Activated CD8-positive, alpha-beta memory T cell treated with anti-CD3 and anti-CD28 coated beads, Interleukin-2, amount 10 ng/mL, durations not matched to agents 7 days and 5 days (primary cell): ENCODE measurements around the gene GSTM4. TPM values are rescaled to one million over a fixed set of nuclear protein-coding genes. Genes with fewer than 3 reads are reported as not detected.
A peak's percentile ranks its signal among the peaks of the same experiment; 100 is the strongest.

Source experiments
- ATAC-seq: fragments of 150-1000 bp; cut with Tn5 transposase; one replicate; pipeline ENCODE4 v1.10.0; 2021; ENCODE audit warnings: moderate library complexity
- CTCF ChIA-PET: fragments of 350-600 bp; sonication (Branson Sonifier 250); formaldehyde crosslinking; loops from one replicate; lab custom pipeline; 2021; ENCODE audit warnings: antibody characterized with exemption; lab: Charles Lee
- DNase-seq: peaks from one replicate; pipeline ENCODE4 v3.0.0-alpha.2; 2020
- H3K27ac Mint-ChIP-seq: one replicate; pipeline ENCODE4 v1.8.0; 2021; ENCODE audit warnings: mild to moderate bottlenecking, mixed read lengths
- H3K27me3 Mint-ChIP-seq: one replicate; pipeline ENCODE4 v1.8.0; 2021; ENCODE audit warnings: mixed read lengths
- H3K36me3 Mint-ChIP-seq: one replicate; pipeline ENCODE4 v1.8.0; 2021; ENCODE audit warnings: mild to moderate bottlenecking, mixed read lengths
- H3K4me1 Mint-ChIP-seq: one replicate; pipeline ENCODE4 v1.8.0; 2021; ENCODE audit warnings: mixed read lengths
- H3K4me3 Mint-ChIP-seq: one replicate; pipeline ENCODE4 v1.8.0; 2021; ENCODE audit warnings: mild to moderate bottlenecking, moderate library complexity, mixed read lengths
- H3K9me3 Mint-ChIP-seq: one replicate; pipeline ENCODE4 v1.8.0; 2022; ENCODE audit warnings: low read depth, mixed read lengths
- total RNA-seq, 2 experiments: library from RNA; stranded (reverse); gene quantifications; one replicate each; pipeline ENCODE4 v1.2.3, GENCODE V29; 2021

The GSTM4 gene
- total RNA-seq, 2 experiments from 2014 or later, result 5.7 to 6.7 TPM

- DNase-seq, result peak; percentile 53
- CTCF ChIA-PET, result interaction anchor here (0.5 to 9.1 kb wide), 9 partner anchors 10 to 364 kb away, joined by 3 to 112 read pairs (median 8); partner anchors contain the start of genes AHCYL1, CYB561D1 and GNAI3
- H3K27ac Mint-ChIP-seq, result peak overlapping the region; percentile 98
- peaks cover 1% of the 10 kb centered on the region for H3K36me3 Mint-ChIP-seq
- peak overlapping the region; percentile 99 for H3K4me3 Mint-ChIP-seq
- ATAC-seq, result peak; percentile 4
- H3K4me1 Mint-ChIP-seq, result peaks cover 67% of the 10 kb centered on the region
- H3K27me3 Mint-ChIP-seq, result no peaks in the 10 kb centered on the region
- no peaks in the 10 kb centered on the region for H3K9me3 Mint-ChIP-seq
These were observed 35.5 kb upstream of the GSTM4 start for GRCh38 chr1:109620401-109620791.

GRCh38 chr1:109620841-109621286 lies 35.0 kb upstream of the GSTM4 start:
- ATAC-seq, result peak; percentile 88
- Mint-ChIP-seq H3K27me3 (no peaks in the 10 kb centered on the region), H3K4me3 (peak overlapping the region; percentile 99), H3K9me3 (no peaks in the 10 kb centered on the region), H3K27ac (peak overlapping the region; percentile 98), H3K36me3 (peaks cover 1% of the 10 kb centered on the region), H3K4me1 (peaks cover 63% of the 10 kb centered on the region)
- CTCF ChIA-PET, result interaction anchor here (0.7 to 9.1 kb wide), 7 partner anchors 10 to 364 kb away, joined by 3 to 112 read pairs (median 9); partner anchors contain the start of genes AHCYL1 and GNAI3
- DNase-seq, result peak; percentile 99

- peaks cover 56% of the 10 kb centered on the region for H3K4me1 Mint-ChIP-seq
- peak; percentile 50 for DNase-seq
- H3K36me3 Mint-ChIP-seq, result peaks cover 1% of the 10 kb centered on the region
- CTCF ChIA-PET, result interaction anchor here (1.0 to 9.1 kb wide), 3 partner anchors 16 to 76 kb away, joined by 3 to 112 read pairs (median 15); no protein-coding TSS in a partner anchor
- peak; percentile 2 for ATAC-seq
- H3K27ac Mint-ChIP-seq, result peak overlapping the region; percentile 98
- peak overlapping the region; percentile 99 for H3K4me3 Mint-ChIP-seq
- H3K27me3 Mint-ChIP-seq, result no peaks in the 10 kb centered on the region
- no peaks in the 10 kb centered on the region for H3K9me3 Mint-ChIP-seq
These were observed 34.3 kb upstream of the GSTM4 start for GRCh38 chr1:109621379-109622136.

DNA sequence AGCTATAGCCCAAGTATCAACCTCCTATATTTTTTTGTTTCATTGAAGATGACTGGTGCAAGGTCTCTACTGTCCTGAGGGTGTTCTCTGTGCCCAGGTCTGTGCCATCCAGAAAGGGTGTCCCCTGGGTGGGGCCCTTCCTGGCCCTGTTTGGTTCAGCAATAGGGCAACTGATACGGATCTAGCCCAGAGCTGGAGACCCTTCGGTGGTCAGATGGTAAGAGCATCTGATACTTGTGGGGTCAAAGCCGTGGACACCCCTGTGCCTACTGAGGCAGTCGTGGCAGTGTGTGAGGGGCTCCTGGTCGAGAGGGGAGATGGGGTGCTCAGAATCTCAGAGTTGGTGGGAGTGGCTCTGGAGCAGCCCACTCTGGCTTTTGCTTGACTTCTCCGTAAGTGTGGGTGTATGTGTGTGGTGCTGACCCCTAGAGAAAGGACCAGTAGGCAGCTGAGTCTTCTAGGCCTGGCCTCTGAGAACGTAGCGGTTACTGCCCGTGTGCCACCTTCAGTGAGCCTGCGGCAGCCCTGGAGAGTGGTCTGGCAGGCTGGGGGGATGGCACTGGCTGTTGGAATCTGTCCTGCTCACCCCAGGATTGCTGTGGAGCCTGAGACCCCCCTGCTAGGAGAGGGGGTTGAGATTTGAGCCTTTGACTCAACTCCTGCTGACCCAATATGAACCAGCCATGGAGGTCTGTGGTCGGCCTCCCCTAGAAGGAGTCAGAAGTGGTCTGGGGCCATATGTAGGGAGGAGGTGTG lies 33.6 kb upstream of the GSTM4 start:
- Mint-ChIP-seq H3K4me1 (peaks cover 50% of the 10 kb centered on the region), H3K9me3 (no peaks in the 10 kb centered on the region), H3K4me3 (peak overlapping the region; percentile 99), H3K27me3 (no peaks in the 10 kb centered on the region), H3K36me3 (peaks cover 1% of the 10 kb centered on the region), H3K27ac (peak overlapping the region; percentile 98)
- CTCF ChIA-PET, result interaction anchor here (1.0 to 9.1 kb wide), 2 partner anchors 15 to 77 kb away, joined by 3 to 112 read pairs; no protein-coding TSS in a partner anchor
- DNase-seq (peak; percentile 39), ATAC-seq (no peak)

- Mint-ChIP-seq H3K27me3 (no peaks in the 10 kb centered on the region), H3K36me3 (peaks cover 3% of the 10 kb centered on the region), H3K9me3 (no peaks in the 10 kb centered on the region), H3K27ac (peak overlapping the region; percentile 79), H3K4me3 (no peak overlapping the region), H3K4me1 (peaks cover 47% of the 10 kb centered on the region)
- DNase-seq (peak; percentile 38), ATAC-seq (no peak)
- CTCF ChIA-PET, result interaction anchor here (1.0 to 9.1 kb wide), 3 partner anchors 15 to 77 kb away, joined by 3 to 112 read pairs (median 12); partner anchors contain the start of gene GNAI3
These were observed 33.0 kb upstream of the GSTM4 start for GRCh38 chr1:109622895-109623294.

- Mint-ChIP-seq H3K4me3 (peak overlapping the region; percentile 9), H3K4me1 (peaks cover 44% of the 10 kb centered on the region), H3K9me3 (no peaks in the 10 kb centered on the region), H3K27me3 (no peaks in the 10 kb centered on the region), H3K27ac (peak overlapping the region; percentile 79), H3K36me3 (peaks cover 9% of the 10 kb centered on the region)
- DNase-seq (peak; percentile 37), ATAC-seq (no peak)
- CTCF ChIA-PET, result interaction anchor here (1.1 to 9.1 kb wide), 4 partner anchors 14 to 361 kb away, joined by 3 to 112 read pairs (median 13); partner anchors contain the start of genes AHCYL1 and GNAI3
These were observed 32.2 kb upstream of the GSTM4 start for GRCh38 chr1:109623601-109624161.

DNA sequence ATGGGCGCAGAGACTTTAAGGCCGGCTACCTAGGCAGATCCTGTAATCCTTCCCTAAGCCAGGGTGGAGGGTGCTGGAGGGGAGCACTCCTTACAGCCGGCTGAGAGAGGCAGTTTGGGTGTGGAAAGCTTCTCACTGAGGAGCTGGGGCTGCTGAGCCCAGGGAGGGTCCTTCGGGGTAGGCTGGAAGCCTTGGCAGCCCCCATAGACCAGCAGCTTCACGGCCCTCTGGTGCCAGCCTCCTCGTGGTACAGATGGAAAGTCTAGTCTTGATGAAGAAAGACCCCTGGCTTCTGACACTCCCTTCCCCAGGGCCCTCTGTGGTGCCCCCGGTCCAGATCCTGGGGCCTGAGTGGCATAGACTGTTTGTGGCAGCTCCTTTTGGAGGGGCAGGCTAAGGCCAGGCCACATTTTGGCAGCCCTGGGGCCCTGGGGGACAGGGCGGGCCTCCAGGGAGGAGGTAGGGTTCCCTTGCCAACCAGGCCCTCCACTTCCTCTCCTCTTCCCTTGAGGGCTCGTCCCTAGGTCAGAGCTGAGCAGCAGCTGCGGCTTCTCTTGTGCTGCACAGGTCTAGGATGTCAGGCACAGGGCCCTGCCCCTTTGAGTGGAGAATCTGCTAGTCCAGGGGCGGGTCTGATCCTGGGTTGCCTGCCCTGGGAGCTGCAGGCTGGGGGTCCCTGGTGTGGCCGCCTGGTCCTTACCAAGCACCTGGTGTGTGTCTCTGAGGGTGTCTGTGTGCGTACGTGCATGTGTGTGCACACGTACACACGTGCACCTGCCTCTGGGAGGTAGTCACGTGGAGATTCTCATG lies 31.5 kb upstream of the GSTM4 start:
- Mint-ChIP-seq H3K9me3 (no peaks in the 10 kb centered on the region), H3K27ac (peak overlapping the region; percentile 75), H3K36me3 (peaks cover 11% of the 10 kb centered on the region), H3K4me3 (no peak overlapping the region), H3K4me1 (peaks cover 37% of the 10 kb centered on the region), H3K27me3 (no peaks in the 10 kb centered on the region)
- ATAC-seq, result no peak
- CTCF ChIA-PET, result interaction anchor here (0.9 to 9.1 kb wide), 7 partner anchors 13 to 360 kb away, joined by 3 to 112 read pairs (median 5); partner anchors contain the start of genes AHCYL1, CYB561D1 and GNAI3
- peak; percentile 48 for DNase-seq

DNA sequence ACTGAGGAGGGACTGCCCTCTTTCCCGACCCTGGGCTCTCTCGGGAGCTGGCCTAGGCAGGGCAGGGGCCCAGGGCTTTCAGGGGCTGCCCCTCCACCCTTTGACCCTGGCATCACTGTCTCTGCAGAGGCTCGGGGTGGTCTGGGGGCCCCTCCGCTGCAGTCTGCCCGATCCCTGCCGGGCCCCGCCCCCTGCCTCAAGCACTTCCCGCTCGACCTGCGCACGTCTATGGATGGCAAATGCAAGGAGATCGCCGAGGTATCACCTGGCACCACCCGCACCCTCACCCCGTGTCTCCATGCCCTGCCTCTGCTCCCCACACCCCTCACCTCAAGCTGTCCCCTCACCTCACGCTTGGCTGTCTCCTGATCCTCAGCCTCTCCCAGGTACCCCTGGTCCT lies 30.7 kb upstream of the GSTM4 start:
- H3K9me3 Mint-ChIP-seq, result no peaks in the 10 kb centered on the region
- no peak overlapping the region for H3K4me3 Mint-ChIP-seq
- H3K27me3 Mint-ChIP-seq, result no peaks in the 10 kb centered on the region
- DNase-seq, result peak; percentile 39
- H3K36me3 Mint-ChIP-seq, result peaks cover 18% of the 10 kb centered on the region
- no peak overlapping the region for H3K27ac Mint-ChIP-seq
- CTCF ChIA-PET, result interaction anchor here (1.1 to 9.1 kb wide), 5 partner anchors 13 to 131 kb away, joined by 3 to 112 read pairs (median 12); partner anchors contain the start of genes CYB561D1 and GNAI3
- H3K4me1 Mint-ChIP-seq, result peaks cover 35% of the 10 kb centered on the region
- ATAC-seq, result no peak

DNA sequence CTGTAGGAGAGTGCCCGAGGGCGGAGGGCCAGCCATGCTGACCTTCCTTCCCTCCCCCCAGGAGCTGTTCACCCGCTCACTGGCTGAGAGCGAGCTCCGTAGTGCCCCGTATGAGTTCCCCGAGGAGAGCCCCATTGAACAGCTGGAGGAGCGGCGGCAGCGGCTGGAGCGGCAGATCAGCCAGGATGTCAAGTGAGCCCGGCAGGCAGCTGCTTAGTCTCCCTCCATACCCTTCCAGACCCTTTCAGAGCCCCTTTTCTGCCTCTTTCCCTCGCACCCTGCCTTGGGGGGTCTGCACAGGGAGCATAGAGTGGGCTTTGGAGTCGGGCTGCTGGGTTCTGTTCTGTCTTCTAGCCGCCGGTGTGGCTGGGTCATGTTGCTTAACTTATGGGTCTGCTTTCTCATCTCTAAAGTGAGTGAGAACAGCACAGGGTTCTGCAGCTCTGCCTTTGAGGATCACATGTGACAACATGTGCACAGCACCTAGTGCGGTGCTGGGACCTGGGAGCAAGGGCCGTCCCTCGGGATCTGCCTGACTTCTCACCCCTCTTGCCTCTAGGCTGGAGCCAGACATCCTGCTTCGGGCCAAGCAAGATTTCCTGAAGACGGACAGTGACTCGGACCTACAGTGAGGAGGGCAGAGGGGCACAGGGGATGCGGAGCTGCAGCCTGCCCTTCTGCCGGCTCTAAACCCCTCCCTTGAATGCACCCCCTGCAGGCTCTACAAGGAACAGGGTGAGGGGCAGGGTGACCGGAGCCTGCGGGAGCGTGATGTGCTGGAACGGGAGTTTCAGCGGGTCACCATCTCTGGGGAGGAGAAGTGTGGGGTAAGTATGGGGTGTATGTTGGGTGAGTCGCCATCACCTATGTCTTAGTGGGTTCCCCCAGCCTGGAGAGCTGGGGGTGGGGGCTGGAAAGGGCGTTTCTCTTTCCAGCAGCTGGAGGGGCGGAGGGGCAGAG lies 30.0 kb upstream of the GSTM4 start:
- Mint-ChIP-seq H3K36me3 (peaks cover 18% of the 10 kb centered on the region), H3K9me3 (no peaks in the 10 kb centered on the region), H3K27me3 (no peaks in the 10 kb centered on the region), H3K4me3 (no peak overlapping the region), H3K27ac (peak overlapping the region; percentile 7), H3K4me1 (peaks cover 35% of the 10 kb centered on the region)
- CTCF ChIA-PET, result interaction anchor here (1.6 to 9.1 kb wide), 5 partner anchors 12 to 132 kb away, joined by 5 to 112 read pairs (median 12); partner anchors contain the start of genes CYB561D1 and GNAI3
- DNase-seq, result peak; percentile 40
- no peak for ATAC-seq

DNA sequence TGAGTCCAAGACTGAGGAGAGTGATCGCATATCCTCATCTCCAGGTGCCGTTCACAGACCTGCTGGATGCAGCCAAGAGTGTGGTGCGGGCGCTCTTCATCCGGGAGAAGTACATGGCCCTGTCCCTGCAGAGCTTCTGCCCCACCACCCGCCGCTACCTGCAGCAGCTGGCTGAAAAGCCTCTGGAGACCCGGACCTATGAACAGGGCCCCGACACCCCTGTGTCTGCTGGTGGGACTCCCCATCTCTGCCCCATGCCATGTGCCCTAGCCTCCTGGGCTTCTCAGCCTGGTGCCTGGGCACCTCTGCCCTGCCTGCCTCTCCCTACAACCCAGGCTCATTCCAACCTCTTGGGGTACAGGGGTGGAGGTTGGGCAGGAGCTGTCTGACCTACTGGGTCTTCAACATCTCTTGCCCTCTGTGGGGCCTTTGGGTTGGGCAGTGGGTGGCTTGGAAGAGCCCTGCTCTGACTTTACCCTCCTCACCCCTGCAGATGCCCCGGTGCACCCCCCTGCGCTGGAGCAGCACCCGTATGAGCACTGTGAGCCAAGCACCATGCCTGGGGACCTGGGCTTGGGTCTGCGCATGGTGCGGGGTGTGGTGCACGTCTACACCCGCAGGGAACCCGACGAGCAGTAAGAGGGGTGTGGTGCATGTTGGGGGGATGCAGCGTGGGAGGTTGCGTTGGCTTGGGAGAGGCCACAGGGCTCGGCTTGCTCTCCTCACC lies 29.1 kb upstream of the GSTM4 start:
- H3K9me3 Mint-ChIP-seq, result no peaks in the 10 kb centered on the region
- H3K27ac Mint-ChIP-seq, result no peak overlapping the region

More for the DNA sequence above, 29.1 kb upstream of the GSTM4 start:
- Mint-ChIP-seq H3K4me3 (no peak overlapping the region), H3K4me1 (peaks cover 29% of the 10 kb centered on the region), H3K36me3 (peaks cover 20% of the 10 kb centered on the region), H3K27me3 (no peaks in the 10 kb centered on the region)
- peak; percentile 33 for DNase-seq
- no peak for ATAC-seq
- CTCF ChIA-PET, result interaction anchor here (1.9 to 9.1 kb wide), 3 partner anchors 11 to 83 kb away, joined by 8 to 112 read pairs (median 103); no protein-coding TSS in a partner anchor
